UCSD-AML1 (cell line): ENCODE measurements around the gene UBASH3B.
"Not testable (repeated sequence)": the region's sequence is repeated elsewhere in the genome, so short reads cannot be mapped to it uniquely, and the experiment has no call there.

ENCODE experiments used
- DNase-seq: peaks from one replicate; lab custom pipeline; 2025; ENCODE audit not compliant: unreplicated experiment; lab: John Stamatoyannopoulos, UW

The UBASH3B gene

DNA sequence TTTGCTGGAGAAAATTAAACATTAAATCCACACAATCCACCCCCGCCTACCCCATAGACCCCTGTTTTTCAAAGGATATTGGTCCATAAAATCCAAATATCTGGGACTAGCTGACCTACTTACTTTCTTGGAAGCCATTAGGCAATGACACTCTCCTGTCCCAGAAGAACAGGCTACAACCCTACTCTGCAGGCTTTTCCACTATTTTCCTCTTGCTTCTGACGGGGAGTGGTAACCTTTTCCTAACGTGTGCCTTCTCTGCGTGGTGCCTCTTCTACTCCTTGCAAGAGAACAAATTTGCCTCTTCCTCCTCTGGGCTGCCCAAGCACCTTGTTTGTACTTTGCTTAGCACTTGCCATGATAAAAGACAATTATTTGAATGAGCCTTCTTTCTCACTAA, 51.6 kb downstream of the UBASH3B start:
- no peak for DNase-seq

DNA sequence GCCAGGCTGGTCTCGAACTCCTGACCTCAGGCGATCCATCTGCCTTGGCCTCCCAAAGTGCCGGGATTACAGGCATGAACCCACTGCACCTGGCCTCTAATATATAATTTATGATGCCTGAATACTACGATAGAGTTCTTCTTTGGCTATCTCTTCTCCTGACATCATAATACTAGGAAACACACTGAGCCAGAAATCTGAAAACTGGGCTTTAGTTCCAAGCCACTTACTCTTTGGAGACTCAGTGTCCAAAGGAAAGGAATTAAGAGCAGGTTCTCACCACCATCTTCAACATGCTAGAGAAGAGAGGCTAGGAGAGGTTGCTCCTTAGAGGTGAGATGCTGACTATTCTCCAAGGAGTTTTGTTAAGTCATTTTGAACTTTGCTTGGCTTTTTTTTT, 52.4 kb downstream of the UBASH3B start:
- no peak for DNase-seq

DNA sequence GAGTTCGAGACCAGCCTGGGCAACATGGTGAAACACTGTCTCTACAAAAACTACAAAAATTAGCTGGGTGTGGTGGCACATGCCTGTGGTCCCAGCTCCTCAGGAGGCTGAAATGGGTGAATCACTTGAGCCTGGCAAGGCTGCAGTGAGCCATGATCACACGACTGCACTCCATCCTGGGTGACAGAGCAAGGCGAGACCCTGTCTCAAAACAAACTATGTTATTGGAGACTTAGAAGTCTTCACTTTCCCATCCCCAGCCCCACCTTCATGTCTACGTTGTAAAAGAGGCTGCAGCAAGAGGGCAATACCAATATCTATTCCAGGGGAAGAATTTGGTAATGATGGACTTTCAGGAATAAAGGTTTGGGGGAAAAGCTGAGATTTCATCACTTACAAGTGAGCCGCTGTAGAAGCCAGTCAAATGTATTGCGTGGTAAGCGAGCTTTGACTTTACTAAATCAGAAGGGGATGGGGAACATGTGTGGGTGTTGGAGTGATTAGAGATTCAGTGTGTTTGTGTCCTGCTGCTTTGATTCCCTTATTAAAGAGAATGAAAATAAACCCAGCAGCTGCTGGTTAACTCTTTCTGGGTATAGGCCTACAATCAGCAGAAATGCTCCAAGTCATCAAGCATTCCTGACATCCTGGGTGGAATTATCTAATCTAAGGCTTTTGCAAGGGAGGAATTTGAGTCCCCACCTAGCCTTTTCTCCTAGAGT, 53.7 kb downstream of the UBASH3B start:
- DNase-seq, result no peak

DNA sequence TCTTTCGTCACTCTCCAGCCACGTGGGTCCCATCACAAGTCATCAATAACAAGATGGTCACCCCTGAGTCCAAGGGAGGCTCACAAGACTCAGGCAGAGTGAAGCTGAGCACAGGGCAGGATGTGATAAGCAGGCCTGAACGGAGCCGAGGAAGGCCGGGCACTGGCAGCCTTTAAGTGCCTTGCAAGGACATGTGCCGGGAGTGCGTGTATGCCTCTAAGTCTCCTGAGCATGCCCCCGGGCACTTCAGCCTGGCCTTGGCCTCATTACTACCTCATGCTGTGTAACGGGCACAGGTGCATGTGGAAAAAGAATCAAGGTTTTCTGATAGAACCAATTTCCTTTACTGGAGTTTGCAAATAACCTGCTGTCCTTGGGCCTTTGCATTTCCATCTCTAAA, 55.8 kb downstream of the UBASH3B start:
- no peak for DNase-seq

DNA sequence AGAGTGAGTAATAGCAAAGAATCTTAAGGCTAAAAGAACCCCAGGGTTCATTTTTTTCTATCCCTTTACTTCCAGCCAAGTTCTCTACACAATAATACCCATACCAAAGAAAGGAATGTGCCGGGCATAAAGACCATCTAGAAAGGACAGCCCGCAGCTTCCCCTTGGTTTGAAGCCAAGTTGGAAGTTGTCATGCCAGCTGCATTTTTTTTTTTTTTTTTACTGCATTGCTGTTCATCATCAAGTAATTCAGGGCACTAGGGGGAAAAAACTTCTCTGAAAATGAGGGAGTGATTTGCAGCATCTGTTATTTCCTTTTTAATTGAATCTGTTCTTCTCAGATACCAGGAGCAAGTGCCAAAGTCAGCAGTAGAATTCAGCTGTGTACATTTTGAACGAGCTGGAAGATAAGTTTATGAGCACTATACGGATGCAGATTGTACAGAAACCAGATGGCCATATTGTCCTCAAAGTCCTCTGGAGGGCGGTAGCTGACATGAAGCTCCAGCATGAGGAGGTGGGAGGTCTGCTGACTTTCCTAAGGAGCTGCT, 56.4 kb downstream of the UBASH3B start:
- DNase-seq, result no peak

DNA sequence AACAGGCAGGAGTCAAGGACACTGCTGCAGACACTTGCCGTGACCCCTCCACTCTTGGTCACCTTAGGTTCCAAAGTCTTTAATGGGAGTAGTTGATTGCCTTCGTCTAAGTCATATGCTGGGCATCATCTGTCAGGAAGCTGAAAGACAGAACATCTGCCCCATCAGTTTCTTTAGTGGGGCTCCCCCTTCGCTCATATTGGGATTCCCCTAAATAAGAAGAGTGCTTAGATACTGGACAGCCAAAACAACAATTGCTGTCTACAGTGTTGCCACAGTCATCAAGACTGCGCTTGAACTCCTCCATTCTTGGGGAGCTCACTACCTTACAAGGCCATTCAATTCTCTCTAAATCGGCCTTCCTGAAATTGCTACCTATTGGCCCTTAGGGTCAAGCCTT, 58.5 kb downstream of the UBASH3B start:
- no peak for DNase-seq

DNA sequence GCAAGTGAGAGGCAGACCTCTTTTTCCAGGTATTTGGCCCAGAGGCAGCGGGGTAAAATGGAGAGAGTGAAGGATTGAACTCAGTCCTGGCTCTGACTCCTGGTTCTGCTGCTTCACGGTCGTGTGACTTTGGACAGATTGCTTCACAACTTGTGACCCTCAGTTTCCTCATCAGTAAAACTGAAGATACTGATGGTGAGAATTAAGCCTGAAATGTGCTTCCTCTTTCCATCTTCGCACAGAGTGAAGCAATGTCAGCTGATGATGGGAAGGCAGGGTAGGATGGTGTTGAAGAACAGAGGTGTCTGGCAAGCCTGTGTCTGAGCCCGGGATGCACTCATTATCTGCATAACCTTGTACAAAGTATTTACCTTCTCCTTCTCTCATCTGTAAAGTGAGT, 59.0 kb downstream of the UBASH3B start:
- DNase-seq, result no peak

DNA sequence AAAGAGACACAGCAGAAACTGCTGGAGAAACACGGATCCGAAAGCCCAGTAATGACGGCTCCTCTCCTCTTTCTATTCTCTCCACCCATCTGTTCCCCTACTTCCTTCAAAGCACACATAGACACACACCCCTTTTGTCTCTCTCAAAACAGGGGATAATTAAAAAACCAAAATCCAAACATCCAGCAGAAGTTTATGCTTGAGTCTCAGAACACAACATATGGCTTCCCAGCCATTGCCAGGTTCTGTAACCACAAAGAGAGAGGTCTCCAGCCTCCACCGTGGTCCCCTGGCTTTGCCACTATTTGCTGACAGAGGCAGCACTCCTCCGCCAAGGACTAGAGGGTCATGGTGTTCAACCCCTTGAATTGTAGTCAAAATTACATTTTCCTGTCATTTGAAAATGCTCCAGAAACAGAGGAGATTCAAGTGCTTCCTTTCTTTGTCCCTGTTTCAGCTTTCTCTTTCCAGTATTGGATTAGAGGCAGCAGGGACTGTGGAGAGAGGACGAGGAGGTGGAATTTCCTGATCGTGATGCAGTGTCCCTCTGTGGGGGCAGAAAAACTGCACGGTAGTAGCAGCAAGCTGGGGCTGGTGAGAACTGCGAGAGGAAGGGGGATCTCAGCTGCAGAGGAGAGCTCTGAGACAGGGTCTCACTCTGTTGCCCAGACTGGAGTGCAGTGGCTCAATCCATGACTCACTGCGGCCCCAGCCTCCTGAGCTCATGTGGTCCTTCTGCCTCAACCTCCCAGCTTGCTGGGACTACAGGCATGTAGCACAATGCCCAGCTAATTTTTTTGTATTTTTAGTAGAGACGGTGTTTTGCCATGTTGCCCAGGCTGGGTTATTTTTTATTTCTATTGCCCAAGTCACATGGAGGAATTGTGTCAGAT, 60.3 kb downstream of the UBASH3B start:
- no peak for DNase-seq

DNA sequence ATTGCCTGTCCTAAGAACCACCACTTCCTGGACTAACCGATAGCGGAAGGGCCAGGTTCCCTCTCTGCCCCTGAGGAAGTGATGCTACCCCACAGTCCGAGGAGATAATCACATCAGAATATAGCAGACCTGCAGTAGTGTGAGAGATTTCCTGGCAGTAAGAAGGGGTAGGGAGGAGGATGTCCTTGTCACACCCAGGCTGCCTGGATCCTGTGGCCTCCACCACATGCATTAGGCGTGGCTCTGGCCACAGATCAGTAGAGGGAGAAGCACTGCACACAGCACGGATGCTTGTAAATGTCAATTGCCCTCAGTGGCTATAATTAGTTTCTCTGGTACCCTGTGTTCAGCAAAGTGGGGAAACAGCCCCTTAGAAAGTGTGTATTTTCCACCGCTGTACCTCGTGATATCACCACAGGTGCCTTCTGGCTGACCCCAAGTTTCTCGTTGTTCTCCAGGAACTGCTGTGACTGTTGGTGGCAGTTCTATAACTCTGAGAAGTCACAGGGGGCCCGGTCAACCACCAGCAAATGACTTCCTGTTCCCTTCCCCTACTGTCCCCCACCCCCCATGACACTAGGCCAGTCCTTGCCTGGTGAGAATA, 61.8 kb downstream of the UBASH3B start:
- DNase-seq, result peak; percentile 78

DNA sequence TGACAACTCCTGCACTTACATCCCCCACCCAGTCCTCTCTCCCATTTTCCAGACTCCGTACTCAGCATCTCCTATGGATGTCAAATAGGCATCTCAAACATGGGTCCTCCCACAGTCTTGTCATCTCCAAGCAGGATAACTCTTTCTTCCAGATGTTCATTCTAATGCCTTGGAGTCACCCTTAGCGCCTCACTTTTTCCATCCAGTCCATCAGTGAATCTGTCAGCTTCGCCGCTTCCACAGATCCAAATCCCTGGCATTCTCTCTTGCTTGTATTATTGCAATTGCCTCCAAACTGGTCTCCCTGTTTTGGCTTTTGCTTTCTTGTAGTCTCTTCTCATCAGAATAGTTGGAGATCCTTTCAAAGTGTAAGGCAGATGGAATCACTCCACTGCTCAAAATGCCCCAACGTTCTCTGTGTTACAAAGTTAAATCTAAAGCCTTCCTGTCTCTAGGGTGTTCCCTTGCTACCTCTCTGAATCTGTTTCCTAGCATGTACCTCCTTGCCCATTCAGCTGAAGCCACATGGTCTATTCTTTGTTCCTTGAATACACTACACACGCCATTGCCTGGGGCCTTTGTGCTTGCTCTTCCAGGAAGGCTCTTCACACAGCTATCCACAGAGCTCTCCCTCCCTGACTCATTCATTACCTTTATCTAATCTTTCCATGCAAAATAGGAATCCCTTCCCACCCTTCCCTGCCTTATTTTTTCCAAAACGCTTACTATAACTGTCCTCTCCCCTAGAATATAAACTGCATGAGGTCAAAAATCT, 64.8 kb downstream of the UBASH3B start:
- no peak for DNase-seq

DNA sequence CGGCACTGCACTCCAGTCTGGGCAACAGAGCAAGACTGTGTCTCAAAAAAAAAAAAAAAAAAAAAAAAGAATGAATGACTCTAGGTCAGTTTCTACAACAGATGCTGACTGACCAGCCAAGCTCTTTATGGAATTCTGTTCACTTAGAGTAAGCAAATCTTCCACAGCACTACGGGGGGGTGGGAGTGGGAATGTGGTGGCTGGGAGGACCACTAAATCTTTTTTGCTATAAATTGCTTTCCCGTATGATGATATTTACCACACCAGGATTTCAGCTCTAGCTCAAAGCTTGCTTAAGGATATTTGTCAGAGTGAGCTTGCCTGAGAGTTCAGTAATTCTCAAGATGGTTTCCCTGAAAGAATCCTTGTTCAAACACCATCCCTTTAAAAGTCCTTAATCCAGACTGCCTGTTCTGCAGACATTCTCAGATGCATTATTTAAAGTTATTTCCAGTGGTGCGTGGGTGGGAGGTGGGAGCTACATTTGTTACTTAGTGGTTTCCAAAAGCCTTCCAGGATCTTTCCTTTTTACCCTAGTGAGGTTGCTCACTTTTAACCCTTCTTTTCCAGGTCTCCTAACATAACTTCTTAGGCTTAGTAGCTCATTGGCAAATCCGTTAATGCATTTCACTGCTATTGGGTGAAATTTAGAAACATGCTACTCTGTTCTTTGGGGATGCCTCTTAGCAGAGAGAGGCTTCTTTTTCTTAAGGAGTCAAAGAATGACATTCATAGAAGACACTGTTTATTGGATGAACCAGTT, 65.9 kb downstream of the UBASH3B start:
- DNase-seq, result no peak

DNA sequence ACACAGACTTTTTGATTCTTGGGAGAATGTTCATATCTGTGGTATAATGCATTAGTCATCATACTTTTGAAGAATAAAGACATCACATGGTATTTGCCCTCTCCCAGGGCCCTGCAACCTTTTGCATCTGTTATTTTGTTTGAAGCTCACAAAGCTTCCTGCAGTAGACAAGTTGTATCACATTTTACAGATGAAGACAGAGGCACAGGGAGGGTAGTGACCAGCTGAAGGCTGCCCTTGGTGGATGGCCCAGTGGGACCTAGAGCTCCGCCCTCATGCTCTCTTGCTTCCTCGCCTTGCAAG, 66.4 kb downstream of the UBASH3B start:
- no peak for DNase-seq

DNA sequence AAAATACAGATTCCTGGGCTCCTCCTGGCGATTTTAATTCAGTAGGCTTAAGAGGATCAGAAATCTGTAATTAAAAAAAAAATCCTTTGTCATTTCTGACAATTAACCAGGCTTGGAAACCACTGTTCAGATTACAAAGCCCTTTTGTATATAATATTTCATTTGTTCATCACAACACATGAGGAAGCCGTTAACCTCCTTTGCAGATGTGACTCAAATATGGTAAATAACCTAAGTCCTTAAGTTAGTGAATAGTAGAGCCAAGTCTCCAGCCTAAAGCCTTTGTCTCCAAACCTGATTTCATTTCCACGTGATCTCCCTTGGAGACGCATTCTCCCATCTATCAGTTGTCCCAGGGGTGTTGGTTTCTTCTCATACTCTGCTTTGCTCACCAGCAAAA, 67.6 kb downstream of the UBASH3B start:
- DNase-seq, result no peak

DNA sequence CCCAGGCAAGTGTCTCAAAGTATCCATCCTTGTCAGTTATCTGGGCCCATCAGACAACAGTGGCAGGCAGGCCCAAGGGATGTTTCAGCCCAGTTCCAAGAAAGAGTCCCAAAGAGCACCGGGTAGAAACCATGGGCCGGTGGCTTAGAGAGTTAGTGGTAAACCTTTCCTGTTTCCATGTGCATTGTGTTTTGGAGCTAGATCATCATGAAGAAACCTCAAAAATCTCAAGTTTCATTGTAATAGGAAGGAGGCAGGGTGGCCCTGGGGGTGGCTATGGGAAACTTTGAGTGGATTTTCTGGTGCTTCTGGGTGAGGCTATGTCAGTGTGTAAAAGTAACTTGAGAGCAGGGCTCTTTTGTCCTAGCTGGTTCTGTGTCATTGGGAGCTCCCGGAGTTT, 68.1 kb downstream of the UBASH3B start:
- DNase-seq, result peak; percentile 50

DNA sequence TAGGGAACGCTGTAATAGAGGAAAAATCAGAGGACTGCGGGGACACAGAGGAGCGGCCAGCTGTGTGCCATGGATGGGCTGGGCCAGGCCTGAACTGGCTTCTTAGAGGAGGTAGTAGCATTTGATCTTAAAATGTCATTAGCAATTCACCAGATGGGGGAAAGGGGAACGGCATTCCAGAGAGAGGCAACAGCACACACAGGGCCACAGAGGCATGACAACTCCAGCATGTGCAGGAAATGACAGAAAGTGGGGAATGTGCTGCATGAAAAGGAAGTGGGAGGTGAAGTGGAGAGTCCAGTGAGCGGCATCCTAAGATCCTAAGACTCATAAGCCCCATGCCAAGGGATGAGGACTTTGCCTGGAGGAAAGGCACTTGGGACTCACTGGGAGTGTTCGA, 69.0 kb downstream of the UBASH3B start:
- no peak for DNase-seq

DNA sequence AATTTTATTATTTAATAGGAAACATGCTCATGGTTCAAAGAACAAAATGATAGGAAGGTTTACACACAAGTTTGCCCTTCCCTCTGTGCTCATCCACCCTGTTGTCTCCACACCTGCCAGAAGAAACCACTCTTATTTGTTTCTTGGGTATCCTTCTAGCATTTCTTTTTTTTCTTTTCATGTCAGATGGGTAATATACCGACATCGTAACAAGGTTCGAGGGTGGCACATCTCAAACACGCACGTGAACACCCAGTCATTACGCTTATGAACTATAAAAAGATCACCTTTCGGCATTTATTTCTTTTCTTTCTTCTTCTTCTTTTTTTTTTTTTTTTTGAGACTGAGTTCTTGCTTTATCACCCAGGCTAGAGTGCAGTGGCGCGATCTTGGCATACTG, 70.5 kb downstream of the UBASH3B start:
- DNase-seq, result no peak

DNA sequence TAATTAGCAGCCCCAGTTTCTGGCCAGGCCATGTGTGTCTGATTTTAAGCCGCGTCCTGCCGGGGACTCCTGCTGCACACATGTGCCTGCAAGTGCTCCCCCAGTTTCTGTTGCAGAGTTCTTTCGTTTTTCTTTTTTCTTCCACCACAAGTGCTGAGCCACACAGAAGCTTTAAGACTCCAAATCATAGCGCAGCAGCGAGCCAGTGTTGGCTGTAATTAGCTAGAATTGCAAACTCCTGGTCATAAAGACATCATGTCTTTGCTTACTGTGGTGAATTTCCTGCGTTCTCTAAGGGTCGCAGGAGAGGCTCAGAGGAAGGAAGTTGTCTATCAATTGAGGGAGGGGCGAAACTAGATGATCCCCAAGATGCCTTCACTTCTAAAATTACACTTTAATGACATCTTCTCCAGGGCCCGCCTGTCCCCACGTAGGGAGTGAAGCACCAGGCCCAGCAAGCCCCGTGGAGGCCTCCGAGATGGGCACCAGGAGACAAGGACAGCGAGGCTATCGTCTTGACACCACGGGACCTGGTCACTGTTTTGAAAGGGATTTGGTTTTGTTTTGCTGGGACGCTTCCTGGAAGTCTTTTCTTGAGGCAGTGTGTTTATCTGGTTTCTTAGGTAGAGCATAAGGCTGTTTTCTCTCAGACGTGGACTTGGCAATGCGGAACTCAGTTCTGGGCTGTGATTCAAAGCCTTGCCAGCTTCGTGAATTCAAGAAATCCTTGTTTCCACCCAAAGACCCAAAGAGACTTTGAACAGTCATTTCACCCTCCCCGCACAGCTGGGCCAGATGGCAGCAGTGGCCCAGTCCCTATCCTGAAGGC, 71.8 kb downstream of the UBASH3B start:
- DNase-seq, result no peak

DNA sequence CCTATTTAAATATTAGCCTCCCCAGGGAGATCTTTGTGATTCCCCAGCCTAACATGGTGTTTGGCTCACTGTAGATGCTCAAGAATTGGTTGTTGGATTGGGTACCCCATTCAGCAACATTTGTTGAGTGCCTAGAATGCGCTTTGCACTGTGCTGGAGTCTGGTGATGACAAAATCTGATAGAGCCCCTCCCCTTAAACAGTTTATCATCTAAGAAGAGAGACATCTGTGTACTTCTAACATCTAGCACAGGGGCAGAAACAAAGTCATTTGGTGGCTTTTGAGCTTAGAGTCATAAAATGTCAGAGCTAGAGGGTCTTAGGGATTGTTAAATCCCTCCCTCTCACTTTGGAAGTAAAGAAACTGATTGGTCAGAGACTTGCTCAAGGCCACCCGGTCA, 73.0 kb downstream of the UBASH3B start:
- no peak for DNase-seq

DNA sequence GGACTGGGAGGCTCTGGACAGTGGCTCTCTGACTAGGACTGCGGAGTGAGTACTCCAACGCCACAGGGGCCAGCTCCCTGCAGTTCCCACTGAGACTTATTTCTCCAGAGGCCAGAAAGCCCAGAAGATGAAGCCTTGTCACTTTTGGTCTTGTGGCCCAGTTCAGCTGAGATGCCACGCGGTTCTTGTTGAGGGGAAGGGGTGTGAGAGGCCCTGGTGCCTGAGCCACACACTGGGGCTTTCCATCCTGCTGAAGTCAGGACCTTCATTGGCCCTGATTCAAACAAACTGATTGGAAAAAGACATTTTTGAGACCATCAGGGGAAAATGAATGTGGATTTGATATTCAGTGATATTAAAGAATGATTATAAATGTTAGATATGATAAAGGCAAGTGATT, 73.6 kb downstream of the UBASH3B start:
- no peak for DNase-seq

DNA sequence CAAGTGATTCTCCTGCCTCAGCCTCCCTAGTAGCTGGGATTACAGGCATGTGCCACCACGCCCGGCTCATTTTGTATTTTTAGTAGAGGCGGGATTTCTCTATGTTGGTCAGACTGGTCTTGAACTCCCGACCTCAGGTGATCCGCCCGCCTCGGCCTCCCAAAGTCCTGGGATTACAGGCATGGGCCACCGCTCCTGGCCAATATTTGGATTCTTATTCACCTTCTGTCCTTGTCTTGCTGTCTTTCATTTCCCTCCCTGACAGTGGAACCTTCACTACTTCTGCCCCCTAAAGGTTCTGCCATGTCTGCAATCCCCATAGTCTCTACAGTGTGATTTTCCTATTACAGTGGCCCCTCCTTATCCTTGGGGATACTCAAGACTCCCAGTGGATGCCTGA, 75.2 kb downstream of the UBASH3B start:
- not testable (repeated sequence) for DNase-seq
